Measurements from ENCODE around the gene NAP1L5. TPM values are rescaled to one million over a fixed set of nuclear protein-coding genes. Genes with fewer than 3 reads are reported as not detected.

Gene NAP1L5
- total RNA-seq (10 to 100 TPM in 1 of 2 donors, 1 to 10 TPM in 1; 2.0 to 10.0 TPM), polyA plus RNA-seq (1 to 10 TPM; 2.9 TPM)

GRCh38 chr4:88697588-88698329 lies at the start of gene NAP1L5:
Gene NAP1L5, minus strand, starts transcription at chr4:88697829. Its CDS starts 75 bp downstream, at chr4:88697754.
- Histone ChIP-seq H3K4me3 (ENCODE audit: low read depth in 1 of 3, low read length in 3 of 3) (peak within 1 kb of the TSS; percentile 49 to 71 (median 71)), H3K27ac (ENCODE audit: low read depth in 1 of 2, low read length in 2 of 2) (peak within 1 kb of the TSS; percentile 37 to 39), H3K36me3 (ENCODE audit: control insufficient read depth in 4 of 4, insufficient read depth in 3 of 4, low read depth in 1 of 4, low read length in 3 of 4) (no peaks in the 10 kb centered on the region), H3K4me1 (ENCODE audit: control insufficient read depth in 4 of 4, insufficient read depth in 4 of 4, low read length in 3 of 4) (peaks cover 0 to 3% (median 1%) of the 10 kb centered on the region in 4 donors), H3K27me3 (ENCODE audit: control insufficient read depth in 4 of 4, insufficient read depth in 4 of 4, low read length in 3 of 4) (no peaks in the 10 kb centered on the region), H3K9me3 (ENCODE audit: control insufficient read depth in 4 of 4, low read length in 3 of 4) (no peaks in the 10 kb centered on the region), H3K9ac (ENCODE audit: low read depth in 1 of 2, low read length in 2 of 2) (peak within 1 kb of the TSS in 1 of 2 donors; percentile 49)
- DNase-seq (ENCODE audit: low spot score), result peak; percentile 74
- TF ChIP-seq YY1 (IDR thresholded peaks at IDR 0.05), result peak; percentile 85
- TF ChIP-seq SP1 (IDR thresholded peaks at IDR 0.05), result no peak
- TF ChIP-seq HNF4A (conservative IDR thresholded peaks at IDR 0.05), result no peak
- no peak for TF ChIP-seq TAF1 (conservative IDR thresholded peaks at IDR 0.05)
- no peak for TF ChIP-seq NR2F2 (IDR thresholded peaks at IDR 0.05)
- TF ChIP-seq RXRA (IDR thresholded peaks at IDR 0.05), result no peak
- no peak for TF ChIP-seq FOXA2 (IDR thresholded peaks at IDR 0.05)
- whole genome bisulfite sequencing, result 52% methylated on average over 40 of the region's 40 CpGs

GRCh38 chr4:88747351-88747750 lies 49.7 kb upstream of the NAP1L5 start:
- H3K27me3 ChIP-seq (ENCODE audit: control insufficient read depth in 4 of 4, insufficient read depth in 4 of 4, low read length in 3 of 4), result no peaks in the 10 kb centered on the region
- no peak for DNase-seq (ENCODE audit: low spot score)
- TF ChIP-seq EGR1 (IDR thresholded peaks at IDR 0.05; ENCODE audit: low read depth in 2 of 2), result no peak
- no peak for TF ChIP-seq HNF4G (IDR thresholded peaks at IDR 0.05)
- TF ChIP-seq CTCF (IDR thresholded peaks at IDR 0.05; ENCODE audit: low read depth, low read length, missing input control), result no peak
- no peak for TF ChIP-seq ATF3 (IDR thresholded peaks at IDR 0.05)
- no peak for TF ChIP-seq RAD21 (IDR thresholded peaks at IDR 0.05)
- no peak for TF ChIP-seq MAX (IDR thresholded peaks at IDR 0.05)
- no peaks in the 10 kb centered on the region for H3K9me3 ChIP-seq (ENCODE audit: control insufficient read depth in 4 of 4, low read length in 3 of 4)
- 96% methylated on average over 7 of the region's 7 CpGs for WGBS
- no peak overlapping the region for H3K9ac ChIP-seq (ENCODE audit: low read depth in 1 of 2, low read length in 2 of 2)
- H3K4me3 ChIP-seq (ENCODE audit: low read depth in 1 of 3, low read length in 3 of 3), result no peak overlapping the region
- peak overlapping the region in 1 of 2 donors; percentile 52 for H3K27ac ChIP-seq (ENCODE audit: low read depth in 1 of 2, low read length in 2 of 2)
- peaks cover 0 to 20% (median 15%) of the 10 kb centered on the region in 4 donors for H3K36me3 ChIP-seq (ENCODE audit: control insufficient read depth in 4 of 4, insufficient read depth in 3 of 4, low read depth in 1 of 4, low read length in 3 of 4)
- peaks cover 9 to 46% (median 33%) of the 10 kb centered on the region in 4 donors for H3K4me1 ChIP-seq (ENCODE audit: control insufficient read depth in 4 of 4, insufficient read depth in 4 of 4, low read length in 3 of 4)

- Histone ChIP-seq H3K36me3 (ENCODE audit: control insufficient read depth in 4 of 4, insufficient read depth in 3 of 4, low read depth in 1 of 4, low read length in 3 of 4) (peaks cover 0 to 20% (median 15%) of the 10 kb centered on the region in 4 donors), H3K9me3 (ENCODE audit: control insufficient read depth in 4 of 4, low read length in 3 of 4) (no peaks in the 10 kb centered on the region), H3K4me3 (ENCODE audit: low read depth in 1 of 3, low read length in 3 of 3) (no peak overlapping the region), H3K27ac (ENCODE audit: low read depth in 1 of 2, low read length in 2 of 2) (peak overlapping the region; percentile 52 to 64), H3K9ac (ENCODE audit: low read depth in 1 of 2, low read length in 2 of 2) (no peak overlapping the region), H3K4me1 (ENCODE audit: control insufficient read depth in 4 of 4, insufficient read depth in 4 of 4, low read length in 3 of 4) (peaks cover 7 to 34% (median 24%) of the 10 kb centered on the region in 4 donors), H3K27me3 (ENCODE audit: control insufficient read depth in 4 of 4, insufficient read depth in 4 of 4, low read length in 3 of 4) (no peaks in the 10 kb centered on the region)
- no peak for DNase-seq (ENCODE audit: low spot score)
- TF ChIP-seq FOXA1 (IDR thresholded peaks at IDR 0.05) (no peak), TAF1 (conservative IDR thresholded peaks at IDR 0.05) (no peak), YY1 (IDR thresholded peaks at IDR 0.05) (no peak), EGR1 (IDR thresholded peaks at IDR 0.05; ENCODE audit: low read depth in 2 of 2) (no peak), REST (IDR thresholded peaks at IDR 0.05) (no peak), ATF3 (IDR thresholded peaks at IDR 0.05) (no peak), HNF4G (IDR thresholded peaks at IDR 0.05) (no peak), RAD21 (IDR thresholded peaks at IDR 0.05) (no peak), HNF4A (conservative IDR thresholded peaks at IDR 0.05) (no peak)
- 44% methylated on average over 5 of the region's 5 CpGs for WGBS
Measured at GRCh38 chr4:88746206-88746605, 48.6 kb upstream of the NAP1L5 start.
